ENCODE measurements around the gene DTYMK. TPM values are rescaled to one million over a fixed set of nuclear protein-coding genes. Genes with fewer than 3 reads are reported as not detected.

Gene DTYMK
- total RNA-seq, 1 donor: 14.1 TPM

DNA sequence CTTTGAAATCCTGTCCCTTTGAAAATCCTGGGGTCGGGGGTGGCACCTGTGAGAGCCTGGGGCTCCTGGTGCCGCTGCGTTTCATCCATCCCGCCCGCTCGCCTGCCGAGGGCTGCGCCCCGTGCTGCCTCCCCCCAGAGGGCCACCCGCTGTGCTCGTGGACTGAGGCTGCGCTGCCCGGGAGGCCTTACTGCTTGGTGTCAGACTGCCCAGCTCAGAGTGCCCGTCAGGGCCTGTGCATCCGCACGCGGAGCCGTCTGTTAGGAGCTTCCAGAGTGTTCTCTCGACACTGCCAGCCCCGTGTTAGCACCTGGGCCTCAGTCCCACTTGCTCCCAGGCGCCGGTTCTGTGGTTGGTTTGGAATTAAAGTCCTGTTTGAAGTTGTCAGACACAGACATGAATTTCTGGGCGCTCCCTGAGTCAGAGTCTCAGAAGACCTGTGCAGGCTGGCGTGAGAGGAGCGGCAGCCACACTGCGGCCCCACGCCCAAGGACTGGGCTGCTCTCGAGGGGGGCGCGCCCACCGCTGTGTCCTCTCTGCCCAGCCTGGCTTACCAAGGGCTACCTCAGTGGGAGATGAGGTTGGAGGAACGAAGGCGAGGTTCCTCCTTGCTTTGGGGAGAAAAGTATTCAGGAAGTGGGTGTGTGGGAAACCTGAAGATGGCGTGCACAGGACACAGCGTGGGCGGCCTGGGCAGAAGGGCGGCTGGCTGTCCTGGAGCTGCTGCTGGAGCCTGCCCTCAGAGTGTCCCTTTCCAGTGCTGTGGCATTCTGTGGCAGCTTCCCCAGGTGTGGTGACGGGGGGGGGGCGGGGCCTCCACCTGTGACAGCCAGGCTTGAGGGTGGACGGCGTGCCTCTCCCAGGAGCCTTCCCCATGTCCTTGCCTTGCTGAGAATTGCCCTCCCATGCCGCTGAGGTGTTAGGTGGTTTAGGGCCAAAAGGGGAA lies 14.1 kb downstream of the DTYMK start:
- Histone ChIP-seq H3K79me2 (ENCODE audit: insufficient read depth, low read length) (no peaks in the 10 kb centered on the region), H3K4me3 (ENCODE audit: insufficient read depth, low read length) (no peak overlapping the region), H3K9me3 (ENCODE audit: low read depth, low read length) (no peaks in the 10 kb centered on the region), H3K4me1 (ENCODE audit: insufficient read depth, low read length) (peaks cover 7% of the 10 kb centered on the region), H3K27me3 (ENCODE audit: insufficient read depth, low read length) (no peaks in the 10 kb centered on the region), H3K4me2 (ENCODE audit: insufficient read depth, low read length) (no peak overlapping the region), H2AFZ (ENCODE audit: low read length) (no peak overlapping the region), H3K36me3 (ENCODE audit: insufficient read depth, low read length) (peaks cover 46% of the 10 kb centered on the region), H4K20me1 (ENCODE audit: insufficient read depth, low read length) (peaks cover 2% of the 10 kb centered on the region), H3K27ac (ENCODE audit: low read depth, low read length) (no peak overlapping the region)
- no peak for DNase-seq (ENCODE audit: insufficient read length, low spot score, missing footprints)
- TF ChIP-seq, protein P1, sequence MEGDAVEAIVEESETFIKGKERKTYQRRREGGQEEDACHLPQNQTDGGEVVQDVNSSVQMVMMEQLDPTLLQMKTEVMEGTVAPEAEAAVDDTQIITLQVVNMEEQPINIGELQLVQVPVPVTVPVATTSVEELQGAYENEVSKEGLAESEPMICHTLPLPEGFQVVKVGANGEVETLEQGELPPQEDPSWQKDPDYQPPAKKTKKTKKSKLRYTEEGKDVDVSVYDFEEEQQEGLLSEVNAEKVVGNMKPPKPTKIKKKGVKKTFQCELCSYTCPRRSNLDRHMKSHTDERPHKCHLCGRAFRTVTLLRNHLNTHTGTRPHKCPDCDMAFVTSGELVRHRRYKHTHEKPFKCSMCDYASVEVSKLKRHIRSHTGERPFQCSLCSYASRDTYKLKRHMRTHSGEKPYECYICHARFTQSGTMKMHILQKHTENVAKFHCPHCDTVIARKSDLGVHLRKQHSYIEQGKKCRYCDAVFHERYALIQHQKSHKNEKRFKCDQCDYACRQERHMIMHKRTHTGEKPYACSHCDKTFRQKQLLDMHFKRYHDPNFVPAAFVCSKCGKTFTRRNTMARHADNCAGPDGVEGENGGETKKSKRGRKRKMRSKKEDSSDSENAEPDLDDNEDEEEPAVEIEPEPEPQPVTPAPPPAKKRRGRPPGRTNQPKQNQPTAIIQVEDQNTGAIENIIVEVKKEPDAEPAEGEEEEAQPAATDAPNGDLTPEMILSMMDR (IDR thresholded peaks at IDR 0.05; ENCODE audit: extremely low read depth, low read depth, low read length): no peak

DNA sequence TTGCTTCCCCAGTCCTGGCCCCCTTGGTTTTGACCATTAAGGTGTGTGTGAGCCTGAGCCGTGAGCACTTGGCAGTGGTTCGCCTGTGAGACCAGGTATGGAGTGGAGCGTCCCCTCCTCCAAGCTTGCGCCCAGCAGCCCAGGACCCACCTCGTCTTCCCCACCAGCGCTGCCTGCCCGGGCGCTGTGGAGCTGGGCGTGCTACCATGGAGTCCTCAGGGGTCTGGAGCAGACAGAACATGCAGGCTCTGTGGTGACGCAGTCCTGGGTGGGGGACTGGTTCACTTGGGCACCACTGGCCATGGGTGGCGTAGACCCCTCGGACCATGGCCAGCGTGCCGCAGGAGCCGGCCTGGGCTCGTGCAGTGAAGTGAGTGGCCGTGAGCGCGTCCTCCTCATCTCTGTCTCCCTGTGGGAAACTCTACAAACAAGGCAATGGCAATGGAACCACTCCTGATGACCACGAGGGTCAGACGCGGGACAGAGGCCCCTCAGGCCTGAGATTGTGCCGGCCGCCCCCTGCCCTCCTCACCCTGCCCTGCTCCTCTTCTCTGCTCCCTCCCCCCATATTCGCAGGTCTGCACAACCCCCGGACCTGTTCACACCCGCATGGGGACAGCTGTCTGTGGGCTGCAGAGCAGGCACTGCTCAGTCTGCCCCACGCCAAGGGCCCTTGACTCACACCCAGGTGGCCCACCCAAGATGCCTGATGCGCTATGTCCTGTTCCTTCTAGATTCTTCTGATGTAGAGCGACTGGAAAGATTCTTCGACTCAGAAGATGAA lies 15.0 kb downstream of the DTYMK start:
- Histone ChIP-seq H3K4me3 (ENCODE audit: insufficient read depth, low read length) (no peak overlapping the region), H3K9me3 (ENCODE audit: low read depth, low read length) (no peaks in the 10 kb centered on the region), H3K36me3 (ENCODE audit: insufficient read depth, low read length) (peaks cover 41% of the 10 kb centered on the region), H3K4me1 (ENCODE audit: insufficient read depth, low read length) (peaks cover 7% of the 10 kb centered on the region), H3K27me3 (ENCODE audit: insufficient read depth, low read length) (no peaks in the 10 kb centered on the region), H2AFZ (ENCODE audit: low read length) (no peak overlapping the region), H4K20me1 (ENCODE audit: insufficient read depth, low read length) (peaks cover 2% of the 10 kb centered on the region), H3K79me2 (ENCODE audit: insufficient read depth, low read length) (no peaks in the 10 kb centered on the region), H3K4me2 (ENCODE audit: insufficient read depth, low read length) (no peak overlapping the region), H3K27ac (ENCODE audit: low read depth, low read length) (no peak overlapping the region)
- TF ChIP-seq, protein P1 (IDR thresholded peaks at IDR 0.05; ENCODE audit: extremely low read depth, low read depth, low read length): no peak
- DNase-seq (ENCODE audit: insufficient read length, low spot score, missing footprints): no peak

DNA sequence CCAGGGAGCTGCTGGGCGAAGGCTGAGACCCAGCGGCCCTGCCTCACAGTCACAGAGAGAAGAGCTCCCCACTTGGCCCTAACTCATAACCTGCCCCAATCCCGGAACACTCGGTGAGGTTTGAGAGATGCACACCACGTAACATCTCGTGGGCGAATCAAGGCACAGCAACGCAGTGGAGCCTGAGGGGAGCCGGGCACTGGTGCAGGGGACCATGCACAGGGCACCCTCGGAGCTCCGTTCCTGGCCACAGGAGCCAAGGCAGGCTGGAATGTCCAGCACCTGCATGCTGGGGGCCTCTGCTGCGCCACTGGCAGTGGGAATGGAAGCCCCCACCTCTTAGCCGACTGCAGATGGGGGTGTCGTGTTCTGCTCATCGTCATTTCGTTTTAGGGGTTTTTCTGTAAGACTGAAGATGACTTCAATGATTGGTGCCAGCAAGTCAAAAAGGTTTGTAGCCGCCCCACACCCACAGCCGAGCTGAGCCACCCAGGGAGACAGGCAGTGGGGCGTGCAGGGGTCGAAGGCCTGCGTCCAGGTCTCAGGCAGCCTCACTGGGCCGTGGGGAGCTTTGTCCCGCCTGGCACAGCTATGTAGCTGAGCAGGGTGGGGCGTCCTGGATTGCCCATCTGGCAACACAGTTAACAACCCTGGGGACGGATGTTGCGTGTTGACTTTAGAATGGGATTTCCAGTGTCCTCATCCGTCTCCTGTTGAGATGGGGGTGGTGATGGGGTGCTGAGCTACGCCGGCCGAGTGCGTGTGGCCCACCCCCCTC lies 16.1 kb downstream of the DTYMK start:
- Histone ChIP-seq H3K9me3 (ENCODE audit: low read depth, low read length) (no peaks in the 10 kb centered on the region), H3K4me2 (ENCODE audit: insufficient read depth, low read length) (no peak overlapping the region), H4K20me1 (ENCODE audit: insufficient read depth, low read length) (peaks cover 2% of the 10 kb centered on the region), H3K4me1 (ENCODE audit: insufficient read depth, low read length) (peaks cover 17% of the 10 kb centered on the region), H3K27me3 (ENCODE audit: insufficient read depth, low read length) (no peaks in the 10 kb centered on the region), H2AFZ (ENCODE audit: low read length) (no peak overlapping the region), H3K27ac (ENCODE audit: low read depth, low read length) (no peak overlapping the region), H3K36me3 (ENCODE audit: insufficient read depth, low read length) (peaks cover 36% of the 10 kb centered on the region), H3K79me2 (ENCODE audit: insufficient read depth, low read length) (no peaks in the 10 kb centered on the region), H3K4me3 (ENCODE audit: insufficient read depth, low read length) (no peak overlapping the region)
- TF ChIP-seq, protein P1 (IDR thresholded peaks at IDR 0.05; ENCODE audit: extremely low read depth, low read depth, low read length): no peak
- peak; percentile 84 for DNase-seq (ENCODE audit: insufficient read length, low spot score, missing footprints)

All from osteoblast (primary cell).